Dermis microvascular lymphatic vessel endothelial cell (primary cell): ENCODE results near the gene PTDSS2. TPM values are rescaled to one million over a fixed set of nuclear protein-coding genes. Genes with fewer than 3 reads are reported as not detected.
"Not testable (repeated sequence)": the region's sequence is repeated elsewhere in the genome, so short reads cannot be mapped to it uniquely, and the experiment has no call there.

Experiments
- DNase-seq, 2 donors: peaks; one replicate each; pipeline versions ENCODE4 v3.0.0 to v3.0.0-alpha.2; 2010; ENCODE audit warnings: low read depth in 2 of 2
- total RNA-seq: library from RNA; depleted of rRNA; stranded (reverse); fragments of >200 nt; gene quantifications from 2 replicates; pipeline ENCODE4 v1.2.1, GENCODE V29; 2014

Gene PTDSS2
- total RNA-seq, 1 donor from 2014 or later, result 19.4 TPM

- DNase-seq, result no peak
Measured at GRCh38 chr11:431921-432320, 18.2 kb upstream of the PTDSS2 start.

- no peak for DNase-seq
Measured at GRCh38 chr11:432501-433100, 17.5 kb upstream of the PTDSS2 start.

- DNase-seq, result no peak
Measured at GRCh38 chr11:433111-433510, 17.0 kb upstream of the PTDSS2 start.

GRCh38 chr11:433641-434040, 16.4 kb upstream of the PTDSS2 start:
- no peak for DNase-seq

- DNase-seq, result no peak
Measured at GRCh38 chr11:434496-434895, 15.6 kb upstream of the PTDSS2 start.

GRCh38 chr11:434999-435740, 14.9 kb upstream of the PTDSS2 start:
- not testable (repeated sequence) for DNase-seq

- no peak for DNase-seq
Measured at GRCh38 chr11:437228-437870, 12.7 kb upstream of the PTDSS2 start.

GRCh38 chr11:438101-438844, 11.8 kb upstream of the PTDSS2 start:
- no peak for DNase-seq

GRCh38 chr11:439315-440064, 10.6 kb upstream of the PTDSS2 start:
- DNase-seq, result no peak

- peak in 1 of 2 donors; percentile 34 for DNase-seq
Measured at GRCh38 chr11:440065-441042, 9.7 kb upstream of the PTDSS2 start.

GRCh38 chr11:441043-441417, 9.0 kb upstream of the PTDSS2 start:
- no peak for DNase-seq

- peak in 1 of 2 donors; percentile 37 for DNase-seq
Measured at GRCh38 chr11:441418-442274, 8.4 kb upstream of the PTDSS2 start, which contains the start of gene ANO9. TSS of gene ANO9 (minus strand) at chr11:442011. CDS start at chr11:441926, 85 bp downstream.

- DNase-seq, result no peak
Measured at GRCh38 chr11:442611-443081, 7.4 kb upstream of the PTDSS2 start.

- DNase-seq, result peak; percentile 59 to 65
Measured at GRCh38 chr11:443542-444199, 6.4 kb upstream of the PTDSS2 start.

- peak in 1 of 2 donors; percentile 36 for DNase-seq
Measured at GRCh38 chr11:444396-445144, 5.5 kb upstream of the PTDSS2 start.

- DNase-seq, result no peak
Measured at GRCh38 chr11:445765-446588, 4.1 kb upstream of the PTDSS2 start.

GRCh38 chr11:446891-447290, 3.2 kb upstream of the PTDSS2 start:
- no peak for DNase-seq
